Neuronal stem cell (in vitro differentiated cells): ENCODE measurements around the gene ATAD5.

Experiments
- DNase-seq: peaks from one replicate; pipeline ENCODE4 v3.0.0-alpha.2; 2013; ENCODE audit warnings: low spot score
- H2AFZ ChIP-seq: one replicate; pipeline ENCODE4 v1.6.1; 2013; ENCODE audit warnings: mild to moderate bottlenecking, low read length, inconsistent platforms
- H2AK5ac ChIP-seq: 2 replicates; pipeline ENCODE4 v1.6.1; 2013; ENCODE audit warnings: low read depth, mild to moderate bottlenecking, inconsistent platforms, low read length, moderate library complexity, mixed read lengths
- H2BK120ac ChIP-seq: 2 replicates; pipeline ENCODE4 v1.6.1; 2013; ENCODE audit warnings: low read depth, mild to moderate bottlenecking, inconsistent platforms, low read length, moderate library complexity, mixed read lengths
- H2BK12ac ChIP-seq: one replicate; pipeline ENCODE4 v1.6.1; 2013; ENCODE audit warnings: low read length, inconsistent platforms
- H2BK15ac ChIP-seq: 2 replicates; pipeline ENCODE4 v1.6.1; 2013; ENCODE audit warnings: mild to moderate bottlenecking, low read length, inconsistent platforms, mixed read lengths
- H2BK5ac ChIP-seq: one replicate; pipeline ENCODE4 v1.6.1; 2013; ENCODE audit warnings: inconsistent platforms, mild to moderate bottlenecking, low read length, moderate library complexity
- H3K14ac ChIP-seq: one replicate; pipeline ENCODE4 v1.6.1; 2013; ENCODE audit warnings: low read length, inconsistent platforms
- H3K18ac ChIP-seq: 2 replicates; pipeline ENCODE4 v1.6.1; 2013; ENCODE audit warnings: low read length, inconsistent platforms
- H3K23ac ChIP-seq: 2 replicates; pipeline ENCODE4 v1.6.1; 2013; ENCODE audit warnings: low read depth, mild to moderate bottlenecking, mixed read lengths, low read length, inconsistent platforms; ENCODE audit not compliant: poor library complexity
- H3K27ac ChIP-seq: replicated peaks from 3 replicates; pipeline ENCODE4 v1.5.1; 2013; ENCODE audit warnings: low read length, inconsistent platforms
- H3K27me3 ChIP-seq, 3 experiments: 2 replicates each; pipeline ENCODE4 v1.6.1; 2013; ENCODE audit warnings: low read length in 3 of 3, mild to moderate bottlenecking in 2 of 3, inconsistent platforms in 1 of 3, low read depth in 1 of 3, mixed read lengths in 1 of 3, moderate library complexity in 1 of 3; ENCODE audit not compliant: control insufficient read depth in 3 of 3, insufficient read depth in 3 of 3
- H3K36me3 ChIP-seq, 2 donors: replicated peaks in 1 of 2; 2 replicates each; pipeline ENCODE4 v1.6.1; 2013; ENCODE audit warnings: low read length in 2 of 2; ENCODE audit not compliant: control insufficient read depth in 2 of 2, insufficient read depth in 2 of 2
- H3K4ac ChIP-seq: 2 replicates; pipeline ENCODE4 v1.6.1; 2013; ENCODE audit warnings: inconsistent platforms, mild to moderate bottlenecking, low read length, moderate library complexity
- H3K4me1 ChIP-seq, 2 donors: 1 replicate in 1 of 2; 2 replicates in 1 of 2; pipeline ENCODE4 v1.6.1; 2013; ENCODE audit warnings: low read length in 2 of 2, low read depth in 1 of 2; ENCODE audit not compliant: control insufficient read depth in 2 of 2, insufficient read depth in 1 of 2
- H3K4me2 ChIP-seq: one replicate; pipeline ENCODE4 v1.6.1; 2013; ENCODE audit warnings: mild to moderate bottlenecking, low read length, inconsistent platforms; ENCODE audit not compliant: insufficient read depth, poor library complexity, severe bottlenecking
- H3K4me3 ChIP-seq, 2 donors: 2 replicates each; pipeline ENCODE4 v1.5.1; 2013; ENCODE audit warnings: low read length in 2 of 2, mild to moderate bottlenecking in 2 of 2, inconsistent platforms in 1 of 2, moderate library complexity in 1 of 2
- H3K79me1 ChIP-seq: one replicate; pipeline ENCODE4 v1.6.1; 2013; ENCODE audit warnings: low read depth, mild to moderate bottlenecking, inconsistent platforms, low read length, moderate library complexity
- H3K9ac ChIP-seq: one replicate; pipeline ENCODE4 v1.6.1; 2013; ENCODE audit warnings: mild to moderate bottlenecking, low read depth, low read length, inconsistent platforms; ENCODE audit not compliant: poor library complexity
- H3K9me3 ChIP-seq, 2 donors: replicated peaks in 1 of 2; 2 replicates each; pipeline versions ENCODE3 to v1.6.1; 2013; ENCODE audit warnings: low read length in 2 of 2, mild to moderate bottlenecking in 2 of 2, inconsistent platforms in 1 of 2, low read depth in 1 of 2, mixed read lengths in 1 of 2, moderate library complexity in 1 of 2; ENCODE audit not compliant: control insufficient read depth in 2 of 2, insufficient read depth in 1 of 2
- H4K8ac ChIP-seq: one replicate; pipeline ENCODE4 v1.6.1; 2013; ENCODE audit warnings: low read depth, mild to moderate bottlenecking, inconsistent platforms, low read length, moderate library complexity
- H4K91ac ChIP-seq: one replicate; pipeline ENCODE4 v1.6.1; 2013; ENCODE audit warnings: low read length, low read depth, mild to moderate bottlenecking, inconsistent platforms; ENCODE audit not compliant: poor library complexity
- WGBS, 2 donors: extraction: QIAGEN DNeasy Blood & Tissue Kit; methylation state at CpG; one replicate each; pipeline ENCODE4 v1.1.7; 2013; ENCODE audit warnings: missing lambda C conversion rate in 2 of 2, mixed read lengths in 1 of 2; ENCODE audit not compliant: insufficient read length in 2 of 2, insufficient replicate concordance in 1 of 2; ENCODE audit errors: extremely low coverage in 2 of 2; 5-methylcytosine and 5-hydroxymethylcytosine counted together

The ATAD5 gene

DNA sequence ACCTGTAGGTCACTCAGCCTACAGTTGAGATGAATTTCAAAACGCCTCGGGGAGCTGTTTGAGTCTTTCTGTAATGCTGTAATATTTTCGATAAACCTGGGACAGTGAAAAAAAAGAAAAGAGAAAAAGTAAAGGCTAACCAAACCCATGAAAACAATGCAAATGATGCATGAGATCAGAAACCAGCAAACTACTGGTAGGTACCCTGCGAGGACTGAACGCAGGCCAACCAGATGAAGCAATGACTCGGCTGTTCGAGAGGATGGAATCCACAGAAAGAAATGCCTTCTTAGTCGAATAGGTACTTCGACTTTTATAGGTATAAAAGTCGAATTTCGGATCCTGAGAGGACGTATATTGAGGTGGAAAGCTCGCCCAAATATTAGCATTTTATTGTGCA, 509 bp upstream of the ATAD5 start:
- H4K8ac ChIP-seq = no peak overlapping the region
- H2BK12ac ChIP-seq = no peak overlapping the region
- peak overlapping the region; percentile 13 for H3K27ac ChIP-seq
- no peak for DNase-seq
- H3K9ac ChIP-seq = no peak overlapping the region
- H2AFZ ChIP-seq = peak overlapping the region; percentile 93
- peak overlapping the region; percentile 46 for H3K4me2 ChIP-seq
- H2BK120ac ChIP-seq = no peak overlapping the region
- H3K4ac ChIP-seq = no peak overlapping the region
- WGBS, 2 donors = no CpG with 5 or more reads among the region's 13 CpGs
- H3K36me3 ChIP-seq = peaks cover 0 to 24% of the 10 kb centered on the region in 2 donors
- peaks cover 6% of the 10 kb centered on the region for H3K79me1 ChIP-seq
- H3K4me3 ChIP-seq = peak overlapping the region in 1 of 2 donors; percentile 84
- H3K18ac ChIP-seq = no peak overlapping the region
- H2AK5ac ChIP-seq = no peak overlapping the region
- no peak overlapping the region for H2BK5ac ChIP-seq
- no peaks in the 10 kb centered on the region for H3K27me3 ChIP-seq
- H3K14ac ChIP-seq = no peak overlapping the region
- no peak overlapping the region for H4K91ac ChIP-seq
- H3K4me1 ChIP-seq = peaks cover 5 to 11% of the 10 kb centered on the region in 2 donors
- H3K23ac ChIP-seq = no peak overlapping the region
- no peak overlapping the region for H2BK15ac ChIP-seq
- H3K9me3 ChIP-seq = no peaks in the 10 kb centered on the region

DNA sequence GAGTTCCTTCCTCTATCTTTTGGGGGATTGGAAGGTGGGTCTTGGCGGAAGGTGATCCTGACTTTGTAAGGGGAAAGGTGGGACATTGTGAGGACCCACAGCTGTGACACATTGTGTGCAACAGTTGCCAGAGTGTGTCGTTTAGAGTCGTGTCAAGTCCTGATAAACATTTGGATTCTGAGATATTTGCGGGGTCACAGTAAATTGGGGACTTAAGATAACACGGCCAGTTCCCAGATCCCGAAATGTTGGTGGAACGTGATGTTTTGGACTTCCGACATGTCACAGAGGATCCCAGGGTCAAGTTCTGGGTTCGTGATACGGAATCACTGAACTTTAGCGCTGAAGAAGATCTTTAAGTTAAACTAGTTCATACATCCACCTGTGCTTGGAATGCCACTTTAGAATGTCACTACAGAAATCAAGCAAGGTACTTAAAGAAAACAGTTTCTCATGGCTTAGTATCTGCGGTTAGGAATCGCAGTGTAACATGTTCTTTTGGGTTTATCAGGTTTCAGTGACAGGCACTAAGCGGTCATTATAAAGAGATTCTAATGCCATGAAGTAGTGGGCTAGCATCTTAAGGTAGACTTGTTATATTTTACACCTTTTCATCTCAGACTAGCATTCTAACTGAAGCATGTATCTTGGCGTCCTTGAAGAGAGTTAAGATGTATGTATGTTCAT, 815 bp downstream of the ATAD5 start:
- no CpG with 5 or more reads among the region's 15 CpGs for WGBS, 2 donors
- Histone ChIP-seq H3K4me1 (peaks cover 5 to 11% of the 10 kb centered on the region in 2 donors), H3K79me1 (peaks cover 6% of the 10 kb centered on the region), H3K23ac (peak overlapping the region; percentile 40), H4K91ac (no peak overlapping the region), H3K4ac (no peak overlapping the region), H3K36me3 (peaks cover 2 to 37% of the 10 kb centered on the region in 2 donors), H3K9ac (peak overlapping the region; percentile 95), H2BK120ac (no peak overlapping the region), H2AFZ (peak overlapping the region; percentile 93), H3K27ac (no peak overlapping the region), H2AK5ac (no peak overlapping the region), H3K4me2 (peak overlapping the region; percentile 65), H2BK15ac (no peak overlapping the region), H3K4me3 (peak overlapping the region; percentile 84 to 95), H3K14ac (no peak overlapping the region), H3K9me3 (no peaks in the 10 kb centered on the region), H2BK12ac (no peak overlapping the region), H3K18ac (no peak overlapping the region), H4K8ac (no peak overlapping the region), H2BK5ac (no peak overlapping the region), H3K27me3 (no peaks in the 10 kb centered on the region)
- no peak for DNase-seq

DNA sequence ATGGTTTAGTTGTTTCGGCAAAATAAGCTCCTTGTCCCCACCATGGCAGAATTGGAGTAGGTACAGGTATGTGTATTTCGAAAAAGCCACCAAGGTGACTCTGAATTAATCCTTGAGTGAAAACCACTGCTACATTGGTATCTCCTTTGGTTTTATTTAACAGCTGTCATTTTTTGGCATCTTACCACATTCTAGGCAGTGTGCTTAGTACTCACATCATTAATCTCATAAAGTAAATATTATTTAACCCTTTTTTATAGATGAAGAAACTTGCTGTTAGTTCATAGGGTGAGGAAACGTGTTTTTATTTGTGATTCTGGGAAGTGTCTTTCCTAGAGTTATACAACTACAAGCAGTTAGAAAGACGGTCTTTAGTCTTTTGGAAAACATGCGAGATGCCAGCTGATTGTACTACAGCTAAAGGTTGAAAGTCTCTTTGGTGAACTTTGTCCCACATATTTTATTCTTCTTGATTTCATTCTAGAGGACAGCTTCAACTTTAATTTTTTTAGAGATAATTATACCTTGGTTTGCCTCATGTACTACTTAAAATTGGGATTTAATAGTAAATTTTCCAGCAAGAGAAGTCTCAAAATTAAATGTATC, 6.5 kb downstream of the ATAD5 start:
- no peak for DNase-seq
- Histone ChIP-seq H2BK12ac (no peak overlapping the region), H2BK120ac (no peak overlapping the region), H3K79me1 (no peaks in the 10 kb centered on the region), H3K27me3 (no peaks in the 10 kb centered on the region), H4K91ac (no peak overlapping the region), H3K9me3 (no peaks in the 10 kb centered on the region), H3K9ac (no peak overlapping the region), H2AK5ac (no peak overlapping the region), H3K14ac (no peak overlapping the region), H3K4me3 (no peak overlapping the region), H2AFZ (no peak overlapping the region), H2BK15ac (no peak overlapping the region), H4K8ac (no peak overlapping the region), H3K4me2 (no peak overlapping the region), H3K27ac (no peak overlapping the region), H3K18ac (no peak overlapping the region), H3K23ac (no peak overlapping the region), H3K4me1 (no peaks in the 10 kb centered on the region), H3K36me3 (peaks cover 12 to 90% of the 10 kb centered on the region in 2 donors), H3K4ac (no peak overlapping the region), H2BK5ac (no peak overlapping the region)
- WGBS, 2 donors = no CpG with 5 or more reads among the region's 5 CpGs

- no peak overlapping the region for H2AK5ac ChIP-seq
- H2BK120ac ChIP-seq = no peak overlapping the region
- H2BK5ac ChIP-seq = no peak overlapping the region
- H3K4me2 ChIP-seq = no peak overlapping the region
- H3K23ac ChIP-seq = no peak overlapping the region
- H2AFZ ChIP-seq = no peak overlapping the region
- no peaks in the 10 kb centered on the region for H3K27me3 ChIP-seq
- H3K4ac ChIP-seq = no peak overlapping the region
- H3K9ac ChIP-seq = no peak overlapping the region
- H3K9me3 ChIP-seq = no peaks in the 10 kb centered on the region
- H3K79me1 ChIP-seq = no peaks in the 10 kb centered on the region
- H3K4me3 ChIP-seq = no peak overlapping the region
- WGBS, 2 donors = no CpG with 5 or more reads among the region's 7 CpGs
- no peak overlapping the region for H3K27ac ChIP-seq
- no peak overlapping the region for H4K91ac ChIP-seq
- H3K36me3 ChIP-seq = peaks cover 13 to 95% of the 10 kb centered on the region in 2 donors
- no peak overlapping the region for H3K14ac ChIP-seq
- no peaks in the 10 kb centered on the region for H3K4me1 ChIP-seq
- H3K18ac ChIP-seq = no peak overlapping the region
- no peak overlapping the region for H2BK15ac ChIP-seq
- no peak for DNase-seq
- H2BK12ac ChIP-seq = no peak overlapping the region
- H4K8ac ChIP-seq = no peak overlapping the region
Observed at GRCh38 chr17:30840771-30841170, 9.0 kb downstream of the ATAD5 start.
